ENCODE results near the gene PIEZO1.
"Not testable (repeated sequence)": the region's sequence is repeated elsewhere in the genome, so short reads cannot be mapped to it uniquely, and the experiment has no call there.

PIEZO1 gene

DNA sequence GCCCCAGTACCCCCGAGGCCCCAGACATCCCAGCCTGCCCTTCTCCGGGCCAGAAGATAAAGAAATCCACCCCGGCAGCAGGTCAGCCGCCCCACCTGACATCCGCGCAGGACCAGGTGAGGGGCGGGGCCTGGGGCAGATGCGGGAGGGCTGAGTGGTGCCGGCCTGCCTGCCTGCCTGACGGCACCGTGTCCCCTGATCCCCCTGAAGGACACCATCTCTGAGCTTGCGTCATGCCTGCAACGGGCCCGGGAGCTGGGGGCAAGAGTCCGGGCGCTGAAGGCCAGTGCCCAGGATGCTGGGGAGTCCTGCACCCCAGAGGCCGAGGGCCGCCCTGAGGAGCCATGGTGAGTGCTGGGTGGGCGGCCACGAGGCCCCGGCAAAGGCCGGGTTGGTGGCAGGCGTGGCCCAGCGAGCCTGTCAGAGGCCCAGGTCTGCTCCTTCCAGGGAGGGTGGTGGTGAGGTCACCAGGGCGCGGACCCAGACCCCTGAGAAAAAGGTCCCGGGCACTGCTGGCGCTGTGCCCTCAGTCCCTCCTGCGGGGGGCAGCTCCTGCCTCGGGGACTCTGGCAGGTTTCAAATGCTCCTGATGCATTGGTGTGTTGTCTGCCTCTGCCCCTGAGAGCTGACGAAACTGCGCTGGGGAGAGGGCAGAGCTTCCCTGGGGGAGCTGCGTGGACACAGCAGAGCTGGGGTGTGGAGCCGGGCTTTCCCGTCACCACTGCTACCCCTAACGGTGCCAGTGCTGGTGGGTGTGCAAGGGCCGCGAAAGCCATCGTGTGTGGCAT is 19.7 kb upstream of the PIEZO1 start:
- DNase-seq: no peak

DNA sequence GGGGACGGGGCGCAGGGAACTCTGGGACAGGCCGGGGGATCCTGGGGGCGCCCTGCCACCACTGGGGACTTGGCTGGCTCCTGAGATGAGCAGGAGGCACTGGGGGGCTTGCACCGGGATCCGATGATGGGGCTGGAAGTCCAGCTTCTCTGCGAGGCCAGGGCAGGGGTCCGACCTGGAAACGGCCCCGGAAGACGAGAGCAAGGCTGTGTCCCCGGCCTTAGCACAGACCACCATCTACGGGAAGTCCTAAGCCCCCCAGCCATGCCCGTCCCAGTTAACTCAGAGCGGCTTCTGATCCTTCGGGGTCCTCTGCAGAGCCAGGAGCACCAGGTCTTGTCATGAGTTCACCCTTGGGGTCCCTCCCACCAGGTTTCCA is 19.1 kb upstream of the PIEZO1 start:
- no peak for DNase-seq

DNA sequence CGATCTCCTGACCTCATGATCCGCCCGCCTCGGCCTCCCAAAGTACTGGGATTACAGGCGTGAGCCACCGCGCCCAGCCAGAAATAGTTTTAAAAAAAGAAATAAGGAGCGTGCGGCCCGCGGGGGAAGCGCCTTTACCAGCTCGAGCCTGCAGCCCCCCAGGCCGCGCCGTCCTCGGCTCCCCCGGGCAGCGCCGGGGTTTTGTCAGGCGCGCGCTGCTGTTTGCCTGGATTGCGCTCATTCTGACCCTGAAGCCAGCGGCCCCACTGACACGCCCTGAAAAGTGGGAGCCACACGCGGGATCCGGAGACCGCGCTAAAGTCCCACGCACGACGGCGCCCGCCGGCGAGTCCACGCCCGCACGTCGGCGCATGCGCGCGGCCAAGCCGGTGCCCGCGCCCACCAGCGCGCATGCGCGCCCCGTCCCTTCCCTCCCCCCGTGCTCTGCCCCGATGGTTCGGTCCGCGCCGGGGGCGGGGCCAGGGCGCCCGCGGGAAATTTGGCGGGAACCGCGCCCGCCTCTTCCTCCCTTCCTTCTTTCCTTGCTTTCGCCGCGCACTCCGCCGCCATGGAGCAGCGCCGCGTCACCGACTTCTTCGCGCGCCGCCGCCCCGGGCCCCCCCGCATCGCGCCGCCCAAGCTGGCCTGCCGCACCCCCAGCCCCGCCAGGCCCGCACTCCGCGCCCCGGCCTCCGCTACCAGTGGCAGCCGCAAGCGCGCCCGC is 18.4 kb upstream of the PIEZO1 start, which contains the start of gene CDT1:
TSS of gene CDT1 (plus strand) at position 526 of the 724 bp plus-strand sequence. CDS start at position 569, 43 bp downstream.
- peak; percentile 83 to 91 for DNase-seq

DNA sequence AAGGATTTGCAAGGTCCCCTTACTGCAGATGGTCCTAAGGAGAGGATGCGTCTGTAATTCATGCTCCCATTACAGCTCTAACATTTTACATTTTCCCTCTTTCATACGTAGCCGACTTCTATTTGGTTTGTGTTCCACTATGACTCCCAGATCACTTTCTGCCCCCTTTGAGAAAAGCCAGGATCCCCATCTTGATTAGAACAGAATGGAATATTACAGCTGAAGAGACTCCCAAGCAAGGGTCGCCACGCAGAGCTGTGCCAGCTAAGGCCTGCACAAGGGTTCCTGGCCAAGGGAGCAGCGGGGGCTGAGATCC is 15.2 kb upstream of the PIEZO1 start:
- DNase-seq: no peak

DNA sequence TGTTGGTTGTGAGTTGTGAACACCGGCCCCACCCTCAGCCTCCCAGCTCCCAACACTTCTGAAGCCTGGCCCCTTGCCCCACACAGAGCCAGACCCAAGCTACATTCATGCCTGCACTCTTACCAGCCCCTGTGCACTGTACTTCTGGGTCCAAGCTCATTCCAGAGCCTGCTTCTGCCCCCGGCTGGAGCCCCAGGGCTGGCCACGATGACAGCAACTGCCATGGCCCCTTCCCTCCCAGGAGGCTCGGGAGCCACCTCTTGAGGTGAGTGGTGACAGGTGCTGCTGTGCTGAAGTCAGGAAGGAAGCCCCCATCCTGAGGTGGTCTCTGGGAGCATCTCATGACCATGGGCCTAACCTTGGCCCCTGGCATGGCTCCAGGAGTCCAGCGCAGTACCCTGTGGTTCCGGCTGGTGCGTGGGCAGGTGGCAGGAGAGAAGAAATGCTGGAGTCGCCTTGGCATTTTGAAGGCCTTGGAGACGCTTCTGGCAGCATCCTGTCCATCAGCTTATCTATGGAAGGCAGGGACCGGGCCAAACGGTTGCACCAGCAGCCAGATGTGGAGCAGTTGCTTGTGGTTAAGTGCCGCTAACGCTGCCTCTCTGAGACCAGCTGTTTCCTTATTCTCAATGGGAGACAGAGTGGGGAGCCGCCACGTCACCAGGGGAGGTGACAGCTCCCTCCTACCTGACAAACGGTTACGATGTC is 14.7 kb upstream of the PIEZO1 start:
- DNase-seq: peak; percentile 37 to 49

DNA sequence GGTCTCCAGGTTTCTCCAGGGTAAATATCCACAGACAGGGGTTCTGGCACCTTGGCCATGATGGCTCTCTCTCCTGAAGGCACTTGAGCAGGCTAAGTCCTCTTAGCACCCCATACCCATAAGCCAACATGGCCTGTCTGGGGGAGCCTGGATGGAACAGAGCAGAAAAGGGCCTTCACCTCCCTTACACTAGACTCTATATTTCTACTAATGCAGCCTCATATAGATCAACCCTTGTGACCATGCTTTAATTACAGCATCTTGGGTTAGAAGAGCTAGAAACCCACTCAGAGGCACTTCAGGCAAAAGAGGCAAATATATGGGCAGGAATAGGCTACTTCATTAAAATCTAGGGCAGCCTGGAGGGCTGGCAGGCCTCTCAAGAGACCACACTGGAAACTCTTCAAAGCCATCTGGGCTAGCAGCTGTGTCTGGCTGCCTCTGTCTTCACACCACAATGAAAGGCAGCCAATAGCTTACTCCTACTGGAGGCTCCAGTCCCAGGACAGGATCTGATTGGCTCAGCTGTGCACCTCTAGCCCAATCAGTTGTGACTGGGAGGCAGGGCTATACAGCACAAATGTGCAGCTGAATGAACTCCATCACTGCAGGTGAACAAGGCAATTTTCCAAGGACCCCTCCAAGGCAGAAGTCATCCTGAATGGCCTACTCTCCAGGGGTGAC is 13.9 kb upstream of the PIEZO1 start:
- no peak for DNase-seq

DNA sequence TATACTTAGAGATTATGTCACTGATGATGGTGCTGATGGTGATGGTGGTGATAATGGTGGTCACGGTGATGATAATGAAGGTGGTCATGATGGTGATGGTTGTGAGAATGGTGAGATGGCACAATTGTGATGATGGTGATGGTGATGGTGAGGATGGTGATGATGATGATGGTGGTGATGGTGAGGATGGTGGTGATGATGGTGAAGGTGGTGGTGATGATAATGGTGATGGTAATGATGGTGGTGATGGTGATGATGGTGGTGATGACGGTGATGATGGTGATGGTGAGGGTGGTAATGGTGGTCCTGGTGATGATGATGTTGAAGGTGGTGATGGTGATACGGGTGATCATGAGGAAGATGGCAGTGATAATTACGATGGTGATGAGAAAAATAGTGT is 13.1 kb upstream of the PIEZO1 start:
- DNase-seq: no peak

DNA sequence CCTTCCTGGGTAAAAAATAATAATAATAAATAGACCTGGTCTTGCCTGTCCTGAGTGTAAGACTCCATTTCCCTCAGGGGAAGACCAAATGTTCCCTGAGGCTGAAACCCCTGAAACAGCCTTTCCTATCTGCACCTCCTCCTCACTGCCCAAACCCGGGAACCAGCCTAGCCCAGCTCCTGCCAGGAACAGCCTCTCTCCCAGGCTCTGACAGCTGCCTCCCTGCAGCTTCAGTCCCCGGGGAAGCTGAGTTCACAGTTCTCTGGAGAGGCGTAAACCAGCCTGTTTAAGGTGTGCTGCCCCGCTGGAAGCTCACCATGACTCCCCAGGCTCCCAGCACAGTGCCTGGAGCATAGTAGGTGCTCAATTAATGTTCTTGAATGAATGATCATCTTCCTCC is 11.3 kb upstream of the PIEZO1 start:
- DNase-seq: no peak

DNA sequence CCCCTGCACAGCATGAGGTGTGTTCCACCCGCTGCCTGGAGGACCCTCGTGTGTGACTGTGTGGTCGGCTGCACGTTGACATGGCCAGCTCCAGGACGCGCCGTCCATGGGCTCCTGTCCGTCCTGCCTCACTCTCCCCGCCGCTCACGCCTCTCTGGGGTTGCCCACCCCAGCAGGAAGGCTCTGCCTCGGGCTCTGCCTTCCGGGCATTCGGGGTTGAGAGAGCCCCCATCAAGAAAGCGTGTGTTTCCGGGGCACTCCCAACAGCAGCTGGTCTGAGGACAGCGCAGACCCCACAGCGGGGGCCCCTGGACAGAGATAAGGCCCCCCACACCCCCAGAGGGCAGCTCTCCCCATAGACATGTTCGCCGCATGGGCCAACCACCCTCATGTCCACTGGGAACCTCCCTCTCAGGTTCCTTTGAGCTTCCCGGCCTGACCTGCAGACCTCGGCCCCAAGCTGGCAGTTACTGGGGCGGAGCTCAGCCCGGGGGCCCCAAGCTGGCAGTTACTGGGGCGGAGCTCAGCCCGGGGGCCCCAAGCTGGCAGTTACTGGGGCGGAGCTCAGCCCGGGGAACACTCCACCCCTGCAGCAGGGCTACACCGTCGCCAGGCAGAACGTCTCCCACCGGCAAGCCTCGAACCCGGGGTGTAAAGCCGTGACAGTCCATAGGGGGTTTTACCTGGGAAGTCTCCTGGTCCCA is 8.4 kb upstream of the PIEZO1 start:
- no peak for DNase-seq

DNA sequence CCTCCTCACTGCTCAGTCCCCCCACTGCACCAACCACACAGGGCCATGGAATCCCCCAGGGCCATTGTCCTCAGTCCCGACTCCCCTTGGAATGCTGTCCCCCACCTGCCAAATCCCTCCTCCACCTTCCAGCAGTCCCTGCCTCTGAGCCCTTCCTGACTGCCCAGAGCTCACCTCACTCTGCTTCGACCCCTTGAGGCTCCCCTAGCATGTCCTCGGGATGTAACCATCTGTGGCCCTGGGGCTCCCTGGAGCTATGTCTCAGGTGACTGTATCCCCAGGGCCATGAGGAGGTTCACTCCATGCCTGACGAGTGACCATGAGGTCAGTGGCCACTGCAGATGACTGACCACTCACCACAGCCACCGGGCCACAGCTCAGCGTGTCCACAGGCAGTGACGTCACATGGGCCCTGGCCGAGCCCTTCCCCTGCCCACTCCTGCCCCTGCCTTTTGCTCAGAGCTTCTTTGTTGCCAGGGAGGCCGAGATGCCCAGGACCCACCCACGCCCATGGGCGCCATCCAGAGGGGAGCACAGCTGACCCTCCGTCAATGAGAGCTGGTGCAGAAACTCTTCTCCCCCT is 7.7 kb upstream of the PIEZO1 start:
- no peak for DNase-seq

DNA sequence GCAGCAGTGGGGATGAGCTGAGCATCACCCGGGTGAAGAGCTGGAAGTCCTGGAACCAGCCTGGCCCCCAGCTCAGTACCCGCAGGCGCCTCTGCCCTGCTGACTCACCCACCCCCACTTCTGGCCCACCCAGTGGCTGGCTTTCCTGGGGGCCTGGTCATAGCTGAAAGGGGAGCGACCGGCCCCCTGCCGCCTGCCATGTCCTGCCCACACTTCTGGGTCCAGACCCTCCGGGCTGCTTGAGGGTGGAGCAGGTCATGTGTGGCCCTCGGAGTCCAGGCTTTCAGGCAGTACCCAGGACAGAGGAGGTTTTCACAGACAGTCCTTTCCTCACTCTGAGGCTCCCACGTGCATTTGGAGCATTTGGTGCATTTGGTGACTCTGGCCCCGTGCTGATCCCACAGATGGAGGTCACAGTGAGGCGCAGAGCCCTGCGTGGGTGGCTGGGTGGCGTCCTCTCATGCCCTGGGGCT is 7.1 kb upstream of the PIEZO1 start:
- DNase-seq: peak; percentile 75 to 87

DNA sequence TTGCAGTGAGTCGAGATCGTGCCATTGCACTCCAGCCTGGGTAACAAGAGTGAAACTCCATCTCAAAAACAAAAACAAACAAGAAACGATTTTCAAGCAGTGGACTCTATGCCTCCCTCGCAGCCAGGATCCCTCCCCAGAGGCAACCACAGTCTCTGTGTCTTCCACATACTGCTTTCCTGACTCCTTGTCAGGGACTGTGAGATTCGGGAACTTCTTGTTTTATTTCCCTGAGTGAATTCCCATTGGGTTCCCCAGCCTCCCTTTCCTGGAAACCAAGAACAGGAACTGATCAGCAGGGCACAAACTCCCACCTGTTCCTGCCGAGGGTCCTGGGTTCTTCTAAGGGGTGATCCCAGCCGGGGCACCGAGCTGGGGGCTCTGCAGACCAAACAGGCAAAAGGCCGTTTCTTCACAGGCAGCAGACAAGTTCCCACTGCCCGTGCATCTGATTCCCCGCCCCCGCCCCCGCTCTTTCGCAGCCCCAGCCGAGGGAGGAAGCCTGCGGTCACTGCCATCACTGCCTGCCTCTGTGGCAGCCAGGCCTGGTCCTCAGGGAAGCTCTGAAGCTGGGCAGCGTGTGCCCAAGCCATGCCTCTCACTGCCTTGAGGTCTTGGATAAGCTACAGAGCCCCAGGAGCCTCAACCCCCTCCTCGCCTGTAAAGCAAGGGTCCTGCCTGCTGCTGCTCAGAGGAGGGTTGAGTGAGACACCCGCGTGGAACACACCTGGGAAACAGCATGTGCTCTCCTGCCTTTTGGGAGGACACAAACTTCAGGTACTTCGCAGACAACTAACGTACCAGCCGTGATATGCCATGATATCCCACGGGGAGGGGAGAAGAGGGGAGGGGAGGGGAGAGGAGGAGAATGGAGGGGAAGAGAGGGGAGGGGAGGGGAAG is 5.5 kb upstream of the PIEZO1 start:
- peak; percentile 81 to 89 for DNase-seq

DNA sequence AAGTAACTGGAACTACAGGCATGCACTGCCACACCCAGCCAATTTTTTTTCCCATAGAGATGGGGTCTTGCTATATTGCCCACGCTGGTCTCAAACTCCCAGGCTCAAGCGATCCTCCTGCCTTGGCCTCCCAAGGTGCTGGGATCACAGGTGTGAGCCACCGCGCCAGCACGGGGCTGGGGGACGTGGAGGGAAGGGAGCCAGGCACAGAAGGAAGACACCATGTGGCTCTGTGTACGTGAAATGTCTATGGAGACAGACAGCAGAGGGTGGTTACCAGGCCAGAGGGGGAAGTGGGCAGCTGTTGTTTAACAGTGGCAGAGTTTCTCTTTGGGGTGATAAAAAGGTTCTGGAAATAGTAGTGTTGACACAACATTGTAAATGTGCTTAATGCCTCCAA is 4.6 kb upstream of the PIEZO1 start:
- peak; percentile 73 to 82 for DNase-seq

DNA sequence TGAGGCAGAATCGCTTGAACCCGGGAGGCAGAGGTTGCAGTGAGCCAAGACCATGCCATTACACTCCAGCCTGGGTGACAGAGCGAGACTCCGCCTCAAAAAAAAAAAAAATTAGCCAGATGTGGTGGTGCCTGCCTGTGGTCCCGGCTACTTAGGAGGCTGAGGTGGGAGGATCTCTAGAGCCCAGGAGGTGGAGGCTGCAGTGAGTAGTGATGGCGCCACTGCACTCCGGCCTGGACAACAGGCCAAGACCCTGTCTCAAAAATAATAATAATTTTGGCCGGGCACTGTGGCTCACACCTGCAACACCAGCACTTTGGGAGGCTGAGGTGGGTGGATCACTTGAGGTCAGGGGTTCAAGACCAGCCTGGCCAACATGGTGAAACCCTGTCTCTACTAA is 3.7 kb upstream of the PIEZO1 start:
- DNase-seq: not testable (repeated sequence)

DNA sequence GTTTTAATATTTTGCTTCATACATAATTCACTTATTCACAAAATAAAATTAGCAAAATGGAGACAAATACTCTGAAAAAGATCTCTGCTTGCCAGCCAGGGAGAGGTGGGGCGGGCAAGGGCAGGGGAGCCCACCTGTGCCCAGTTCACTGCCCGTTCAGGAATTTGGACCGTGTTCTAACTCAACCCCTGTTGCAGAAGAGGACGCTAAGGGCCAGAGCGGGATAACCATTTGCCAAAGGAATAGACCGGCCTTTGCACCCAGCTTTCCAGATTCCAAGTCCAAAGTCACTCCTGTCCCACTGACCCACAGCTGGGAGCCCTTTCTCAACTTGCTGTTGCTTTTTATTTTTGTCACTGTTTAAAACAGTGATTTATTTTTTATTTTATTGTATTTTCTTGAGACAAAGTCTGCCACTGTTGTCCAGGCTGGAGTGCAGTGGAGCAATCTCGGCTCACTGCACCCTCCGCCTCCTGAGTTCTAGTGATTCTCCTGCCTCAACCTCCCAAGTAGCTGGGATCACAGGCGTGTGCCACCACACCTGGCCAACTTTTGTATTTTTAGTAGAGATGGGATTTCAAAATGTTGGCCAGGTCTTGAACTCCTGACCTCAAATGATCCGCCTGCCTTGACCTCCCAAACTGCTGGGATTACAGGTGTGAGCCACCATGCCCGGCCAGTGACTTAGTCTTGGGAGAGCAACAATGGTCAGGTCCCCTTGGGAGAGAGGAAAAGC is 2.7 kb upstream of the PIEZO1 start:
- DNase-seq: no peak

DNA sequence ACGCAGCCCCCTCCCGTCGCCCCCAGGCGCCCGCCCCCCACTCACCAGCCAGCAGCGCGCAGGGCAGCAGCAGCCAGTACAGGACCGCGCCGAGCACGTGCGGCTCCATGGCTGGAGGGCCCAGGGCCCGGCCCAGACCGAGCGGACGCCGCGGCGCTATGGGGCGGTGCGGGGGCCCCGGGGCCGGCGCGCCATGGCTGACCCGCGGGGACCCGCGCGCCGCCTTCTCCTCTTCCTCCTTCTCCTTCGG is 239 bp downstream of the PIEZO1 start:
- no peak for DNase-seq

DNA sequence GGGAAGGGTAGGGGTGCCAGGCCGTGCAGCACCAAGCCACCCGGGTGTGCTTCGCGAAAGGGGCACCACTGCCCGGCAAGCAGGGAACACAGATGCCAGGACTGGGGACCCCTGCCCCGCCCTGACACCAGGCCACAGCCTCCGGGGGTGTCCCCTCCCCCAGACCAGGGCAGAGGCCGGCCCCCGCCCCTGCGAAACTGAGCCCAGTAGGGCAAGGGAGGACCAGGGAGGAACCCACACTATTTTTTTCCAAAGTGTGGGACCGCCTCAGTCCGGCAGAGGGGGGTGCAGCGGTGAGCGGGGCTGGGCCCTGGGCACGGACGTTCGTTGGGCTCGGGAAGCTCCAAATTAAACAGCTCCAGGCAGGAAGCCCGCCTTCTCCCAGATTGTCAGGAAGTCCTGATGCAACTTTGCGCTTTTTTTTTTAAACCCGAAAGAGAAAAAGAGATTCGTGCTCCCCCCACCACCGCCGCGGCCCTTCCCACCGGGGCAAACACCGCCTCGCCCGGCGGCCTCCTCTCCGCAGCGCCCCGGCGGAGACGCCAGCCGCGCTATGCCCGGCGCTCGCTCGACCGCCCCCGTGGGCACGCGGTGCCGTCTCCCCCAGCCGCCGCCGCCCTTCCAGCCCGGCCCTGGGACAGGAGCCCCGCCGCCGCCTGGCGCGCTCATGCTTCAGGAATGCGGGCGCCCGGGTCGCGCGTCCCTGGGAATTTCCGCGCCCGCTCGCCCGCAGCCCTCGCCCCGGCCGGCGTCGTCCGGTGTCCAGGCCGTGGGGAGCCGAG is 755 bp downstream of the PIEZO1 start:
- peak; percentile 66 to 67 for DNase-seq

DNA sequence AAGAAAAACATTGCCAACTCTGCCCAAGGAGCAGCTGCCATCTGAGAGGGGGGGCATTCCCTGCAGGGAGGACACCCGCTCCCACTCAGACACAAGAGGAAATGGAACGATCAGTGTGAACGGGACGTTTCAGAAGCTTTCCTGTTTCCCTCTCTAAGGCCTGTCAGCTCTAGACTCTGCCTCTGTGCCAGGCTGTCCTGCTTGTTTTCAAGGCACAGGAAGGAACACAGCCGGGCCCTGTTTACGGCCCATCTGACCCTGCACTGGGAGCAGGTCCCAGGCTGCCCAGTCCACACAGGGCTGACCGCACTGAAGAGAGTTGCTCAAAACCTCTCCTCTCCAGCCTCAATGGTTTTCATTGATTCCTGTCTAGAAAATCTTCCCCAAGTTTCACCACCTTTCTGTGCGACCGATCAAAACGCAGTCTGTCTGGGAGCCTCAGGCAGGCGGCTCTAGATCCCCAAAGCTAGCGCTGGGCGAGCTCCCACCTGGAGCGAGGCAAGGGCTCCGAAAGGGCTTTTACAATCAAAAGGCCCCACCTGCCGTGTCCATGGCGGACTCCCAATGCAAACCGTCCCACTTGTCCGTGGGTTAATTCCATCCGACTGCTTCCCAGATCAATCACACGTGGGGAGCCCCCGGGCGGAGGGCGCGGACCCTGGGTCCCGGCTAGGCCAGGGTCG is 1.5 kb downstream of the PIEZO1 start:
- DNase-seq: peak; percentile 45 to 63
